NB4 (cell line): Measurements from ENCODE around the gene XPOT.
A peak's percentile ranks its signal among the peaks of the same experiment; 100 is the strongest.
"Not testable (repeated sequence)": the region's sequence is repeated elsewhere in the genome, so short reads cannot be mapped to it uniquely, and the experiment has no call there.

Source experiments
- DNase-seq: peaks from one replicate; pipeline ENCODE4 v3.0.0; 2010; ENCODE audit warnings: low read depth
- H3K4me3 ChIP-seq: one replicate; pipeline ENCODE4 v1.5.1; 2011; ENCODE audit warnings: mild to moderate bottlenecking, low read depth, low read length, moderate library complexity
- CTCF ChIP-seq: IDR thresholded peaks from one replicate; pipeline ENCODE4 v1.5.1; 2012; ENCODE audit warnings: low read depth, low read length
- MAX ChIP-seq: IDR thresholded peaks from 2 replicates; pipeline ENCODE4 v1.6.1; 2011; ENCODE audit warnings: low read depth, low read length
- MYC ChIP-seq: IDR thresholded peaks from 2 replicates; pipeline ENCODE4 v1.6.1; 2011; ENCODE audit warnings: low read depth, low read length
- POLR2A ChIP-seq: IDR thresholded peaks from 2 replicates; pipeline ENCODE4 v1.6.1; 2011; ENCODE audit warnings: mild to moderate bottlenecking; ENCODE audit not compliant: insufficient read length; ENCODE audit errors: extremely low read depth

XPOT gene

GRCh38 chr12:64403707-64404469 is at the start of gene XPOT:
Gene XPOT (plus strand): TSS chr12:64404392. CDS start chr12:64410036, 5,644 bp downstream.
- H3K4me3 ChIP-seq, result peak within 1 kb of the TSS; percentile 91
- TF ChIP-seq MAX (peak; percentile 88), POLR2A (peak; percentile 95), CTCF (no peak), MYC (peak; percentile 95)
- peak; percentile 99 for DNase-seq

DNA sequence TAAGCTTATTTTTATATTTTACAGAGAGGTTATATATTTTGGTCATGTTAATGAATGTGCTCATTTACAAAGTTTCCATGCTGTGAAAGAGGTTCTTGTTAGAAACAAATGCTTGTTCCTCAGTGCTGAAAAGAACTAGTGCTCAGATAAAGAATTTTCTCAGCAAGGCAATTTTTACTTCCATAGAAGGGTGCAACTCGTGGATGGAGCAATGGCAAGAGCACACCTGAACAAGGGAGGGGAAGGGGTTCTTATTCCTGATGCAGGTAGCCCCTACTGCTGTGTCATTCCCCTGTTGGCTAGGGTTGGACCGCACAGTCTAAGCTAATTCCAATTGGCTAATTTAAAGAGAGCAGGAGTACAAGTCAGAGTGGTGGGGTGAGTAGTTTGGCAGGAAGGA is 48.0 kb upstream of the XPOT start:
- H3K4me3 ChIP-seq, DNase-seq: not testable (repeated sequence)

DNA sequence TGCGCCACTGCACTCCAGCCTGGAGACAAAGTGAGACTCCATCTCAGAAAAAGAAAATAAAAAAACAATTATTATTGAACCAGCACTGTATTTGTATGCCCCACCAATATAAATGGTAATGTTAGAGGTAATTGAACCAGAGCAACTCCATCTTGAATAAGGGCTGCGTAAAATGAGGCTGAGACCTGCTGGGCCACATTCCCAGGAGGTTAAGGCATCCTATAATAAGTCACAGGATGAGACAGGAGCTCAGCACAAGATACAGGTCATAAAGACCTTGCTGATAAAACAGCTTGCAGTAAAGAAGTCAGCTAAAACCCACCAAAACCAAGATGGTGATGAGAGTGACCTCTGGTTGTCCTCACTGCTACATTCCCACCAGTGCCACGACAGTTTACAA is 43.0 kb upstream of the XPOT start:
- not testable (repeated sequence) for H3K4me3 ChIP-seq, DNase-seq

DNA sequence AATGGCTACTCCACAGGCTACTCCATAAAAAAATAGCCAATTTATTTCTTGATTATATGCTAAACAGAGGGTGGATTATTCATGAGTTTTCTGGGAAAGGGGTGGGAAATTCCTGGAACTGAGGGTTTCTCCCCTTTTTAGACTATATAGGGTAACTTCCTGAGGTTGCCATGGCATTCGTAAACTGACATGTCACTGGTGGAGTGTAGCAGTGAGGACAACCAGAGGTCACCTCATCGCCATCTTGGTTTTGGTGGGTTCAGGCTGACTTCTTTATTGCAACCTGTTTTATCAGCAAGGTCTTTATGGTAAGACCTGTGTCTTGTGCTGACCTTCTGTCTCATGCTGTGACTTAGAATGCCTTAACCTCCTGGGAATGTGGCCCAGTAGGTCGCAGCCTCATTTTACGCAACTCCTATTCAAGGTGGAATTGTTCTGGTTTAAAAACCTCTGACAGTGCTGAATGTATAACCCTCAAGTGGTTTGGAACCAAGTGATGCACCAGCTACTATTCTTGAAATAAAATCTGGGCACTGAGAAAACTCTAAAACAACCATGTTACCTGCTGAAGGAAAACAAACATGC is 41.4 kb upstream of the XPOT start:
- TF ChIP-seq MYC (no peak), CTCF (no peak), POLR2A (no peak), MAX (no peak)
- no peak overlapping the region for H3K4me3 ChIP-seq
- no peak for DNase-seq

GRCh38 chr12:64383675-64384074 is 20.5 kb upstream of the XPOT start:
- no peak for TF ChIP-seq POLR2A
- no peak for TF ChIP-seq MYC
- TF ChIP-seq MAX, result no peak
- TF ChIP-seq CTCF, result no peak
- no peak overlapping the region for H3K4me3 ChIP-seq

GRCh38 chr12:64385019-64385418 is 19.2 kb upstream of the XPOT start:
- TF ChIP-seq MAX, result no peak
- TF ChIP-seq CTCF, result no peak
- TF ChIP-seq MYC, result no peak
- no peak for TF ChIP-seq POLR2A
- no peak for DNase-seq
- H3K4me3 ChIP-seq, result no peak overlapping the region

More at GRCh38 chr12:64383675-64384074, 20.5 kb upstream of the XPOT start:
- DNase-seq, result no peak

- no peak overlapping the region for H3K4me3 ChIP-seq
- TF ChIP-seq MAX (no peak), CTCF (no peak), POLR2A (no peak), MYC (no peak)
- no peak for DNase-seq
Measured at GRCh38 chr12:64385468-64385867, 18.7 kb upstream of the XPOT start.
